ENCODE results near the gene KLHDC8B. TPM values are rescaled to one million over a fixed set of nuclear protein-coding genes. Genes with fewer than 3 reads are reported as not detected.

Gene KLHDC8B
- total RNA-seq, 4 donors from 2014 or later = 47.0 to 60.9 (median 57.2) TPM

GRCh38 chr3:49162751-49163419 lies 8.5 kb upstream of the KLHDC8B start:
- intact Hi-C loops (cut with DNase I) = no loop called here
- H3K9me3 ChIP-seq = no peaks in the 10 kb centered on the region
- TF ChIP-seq CTCF (IDR thresholded peaks at IDR 0.05) (no peak), POLR2A (IDR thresholded peaks at IDR 0.05) (no peak)
- no peak for DNase-seq
- peaks cover 12% of the 10 kb centered on the region in 2 donors for H3K36me3 ChIP-seq
- H3K27me3 ChIP-seq = no peaks in the 10 kb centered on the region
- 94 to 95% methylated on average over 18 to 21 of the region's 21 CpGs for WGBS, 2 donors
- H3K4me3 ChIP-seq (replicated peaks in 1 of 3) = no peak overlapping the region
- no peak overlapping the region for H3K27ac ChIP-seq
- peaks cover 27 to 32% of the 10 kb centered on the region in 2 donors for H3K4me1 ChIP-seq

GRCh38 chr3:49163609-49164008 lies 7.8 kb upstream of the KLHDC8B start:
- H3K4me3 ChIP-seq (replicated peaks in 1 of 3) = no peak overlapping the region

GRCh38 chr3:49164983-49165720 lies 6.2 kb upstream of the KLHDC8B start:
- intact Hi-C loops (cut with DNase I) = no loop called here
- peaks cover 12% of the 10 kb centered on the region in 2 donors for H3K36me3 ChIP-seq
- 37 to 43% methylated on average over 6 of the region's 6 CpGs for WGBS, 2 donors
- H3K9me3 ChIP-seq = no peaks in the 10 kb centered on the region
- DNase-seq = no peak
- TF ChIP-seq POLR2A (IDR thresholded peaks at IDR 0.05) = no peak
- TF ChIP-seq CTCF (IDR thresholded peaks at IDR 0.05) = no peak
- H3K27me3 ChIP-seq = no peaks in the 10 kb centered on the region
- peak overlapping the region; percentile 75 to 95 (median 88) for H3K4me3 ChIP-seq (replicated peaks in 1 of 3)
- peaks cover 13 to 16% of the 10 kb centered on the region in 2 donors for H3K4me1 ChIP-seq
- H3K27ac ChIP-seq = peak overlapping the region; percentile 89 to 96 (median 90)

More at GRCh38 chr3:49163609-49164008, 7.8 kb upstream of the KLHDC8B start:
- peaks cover 12% of the 10 kb centered on the region in 2 donors for H3K36me3 ChIP-seq
- no peak overlapping the region for H3K27ac ChIP-seq
- no peak for DNase-seq
- no peaks in the 10 kb centered on the region for H3K27me3 ChIP-seq
- intact Hi-C loops (cut with DNase I) = no loop called here
- TF ChIP-seq CTCF (IDR thresholded peaks at IDR 0.05) (no peak), POLR2A (IDR thresholded peaks at IDR 0.05) (no peak)
- WGBS, 2 donors = 91 to 95% methylated on average over 7 to 8 of the region's 8 CpGs
- no peaks in the 10 kb centered on the region for H3K9me3 ChIP-seq
- peaks cover 22 to 25% of the 10 kb centered on the region in 2 donors for H3K4me1 ChIP-seq

- Histone ChIP-seq H3K4me1 (peaks cover 18 to 25% of the 10 kb centered on the region in 2 donors), H3K9me3 (no peaks in the 10 kb centered on the region), H3K36me3 (peaks cover 12% of the 10 kb centered on the region in 2 donors), H3K27ac (peak within 1 kb of the TSS; percentile 89 to 96 (median 90)), H3K4me3 (replicated peaks in 1 of 3) (peak within 1 kb of the TSS; percentile 75 to 95 (median 88)), H3K27me3 (no peaks in the 10 kb centered on the region)
- 0 to 12% methylated on average over 6 to 12 of the region's 69 CpGs for WGBS, 2 donors
- DNase-seq = peak; percentile 65
- intact Hi-C loops (cut with DNase I) = no loop called here
- TF ChIP-seq CTCF (IDR thresholded peaks at IDR 0.05) (no peak), POLR2A (IDR thresholded peaks at IDR 0.05) (peak; percentile 17 to 75)
These were observed 5.3 kb upstream of the KLHDC8B start, which contains the start of gene CCDC71 for GRCh38 chr3:49165771-49166751. TSS of gene CCDC71 (minus strand) at chr3:49166331. CDS start at chr3:49164208, 2,123 bp downstream.

All from thyroid gland (tissue), 4 donors.